Measurements from ENCODE around the gene CDC42EP3.

- TF ChIP-seq POLR2A (IDR thresholded peaks at IDR 0.05) (no peak), CTCF (IDR thresholded peaks at IDR 0.05) (no peak)
These were observed 17.0 kb downstream of the CDC42EP3 start for GRCh38 chr2:37654419-37654818.

All from thyroid gland (tissue), 4 donors.